NOMO-1 treated with dmso at 0.1 percent for 144 hours (cell line): Measurements from ENCODE around the gene TSPAN14.
"Not testable (repeated sequence)": the region's sequence is repeated elsewhere in the genome, so short reads cannot be mapped to it uniquely, and the experiment has no call there.

Source experiments
- DNase-seq: peaks from one replicate; lab custom pipeline; 2025; ENCODE audit not compliant: unreplicated experiment; lab: John Stamatoyannopoulos, UW

Gene TSPAN14

DNA sequence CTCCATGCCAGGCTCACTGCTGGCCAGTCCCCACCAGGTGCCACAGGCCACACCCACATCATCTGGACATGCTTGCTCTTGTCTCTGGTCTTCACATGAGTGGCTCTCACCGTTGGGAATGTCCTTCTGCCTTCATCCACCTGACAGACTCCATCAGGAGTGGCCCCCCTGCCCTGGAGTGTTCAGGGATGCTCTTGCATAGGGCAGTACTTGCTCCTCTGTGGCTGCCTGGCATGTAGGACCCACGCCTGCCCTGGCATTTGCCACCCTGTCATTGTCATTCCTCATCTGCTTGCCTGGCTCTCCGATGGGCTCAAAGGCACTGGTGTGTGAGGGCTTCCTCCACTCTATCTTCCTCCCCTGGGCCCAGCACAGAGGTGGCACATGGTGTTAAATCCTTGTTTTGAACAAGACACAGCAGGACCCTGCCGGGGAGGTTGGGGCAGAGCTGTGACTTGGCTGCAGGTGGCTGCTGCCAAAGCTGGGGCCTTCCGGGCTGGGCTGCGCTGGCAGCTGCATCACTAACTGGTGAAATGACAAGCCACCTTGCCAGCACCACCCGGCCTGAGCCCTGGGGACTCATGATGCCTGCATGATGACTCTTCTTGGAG, 85.4 kb downstream of the TSPAN14 start:
- no peak for DNase-seq

- DNase-seq = no peak
These were observed 86.0 kb downstream of the TSPAN14 start for GRCh38 chr10:80540136-80540535.

GRCh38 chr10:80540618-80540980, 86.5 kb downstream of the TSPAN14 start:
- no peak for DNase-seq

DNA sequence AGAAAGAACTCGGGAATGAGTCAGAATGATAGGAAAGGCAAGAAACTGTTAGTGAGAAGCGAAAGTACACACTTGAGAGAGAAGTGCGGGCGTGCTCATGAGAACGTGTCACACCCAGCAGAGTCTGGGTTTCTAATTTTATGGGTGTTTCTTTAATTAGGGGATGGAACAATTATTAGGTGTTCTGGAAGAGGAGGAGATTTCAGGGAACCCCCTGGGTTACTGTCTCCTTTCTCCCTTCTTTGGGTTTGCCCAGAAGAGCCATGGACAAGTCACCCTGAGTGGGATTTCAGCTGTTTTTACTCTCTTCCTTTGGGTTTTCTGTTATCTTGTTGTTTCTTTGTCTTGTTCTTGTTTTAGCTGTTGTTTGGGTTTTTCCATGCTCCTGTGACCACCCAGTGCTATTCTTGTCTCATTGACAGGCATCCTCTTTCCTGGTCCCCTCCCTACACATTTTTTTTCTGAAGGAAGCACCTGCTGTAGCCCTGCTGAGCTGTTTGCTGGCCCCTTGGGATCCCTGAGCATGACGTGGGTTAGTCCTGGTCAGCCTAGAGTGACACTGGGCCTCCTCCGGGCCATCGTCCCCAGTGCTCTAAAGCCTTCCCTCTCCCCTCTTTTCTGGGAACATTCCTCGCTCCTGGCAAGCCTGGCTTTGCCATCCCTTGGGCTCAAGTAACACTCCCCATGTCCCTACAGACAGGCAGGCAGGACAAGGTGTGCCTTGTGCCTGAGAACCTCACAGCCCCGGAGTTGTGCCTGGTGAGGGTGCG, 87.1 kb downstream of the TSPAN14 start:
- no peak for DNase-seq

GRCh38 chr10:80542053-80542452, 87.9 kb downstream of the TSPAN14 start:
- no peak for DNase-seq

GRCh38 chr10:80542652-80543318, 88.7 kb downstream of the TSPAN14 start:
- no peak for DNase-seq

GRCh38 chr10:80543319-80543672, 89.2 kb downstream of the TSPAN14 start:
- not testable (repeated sequence) for DNase-seq

DNA sequence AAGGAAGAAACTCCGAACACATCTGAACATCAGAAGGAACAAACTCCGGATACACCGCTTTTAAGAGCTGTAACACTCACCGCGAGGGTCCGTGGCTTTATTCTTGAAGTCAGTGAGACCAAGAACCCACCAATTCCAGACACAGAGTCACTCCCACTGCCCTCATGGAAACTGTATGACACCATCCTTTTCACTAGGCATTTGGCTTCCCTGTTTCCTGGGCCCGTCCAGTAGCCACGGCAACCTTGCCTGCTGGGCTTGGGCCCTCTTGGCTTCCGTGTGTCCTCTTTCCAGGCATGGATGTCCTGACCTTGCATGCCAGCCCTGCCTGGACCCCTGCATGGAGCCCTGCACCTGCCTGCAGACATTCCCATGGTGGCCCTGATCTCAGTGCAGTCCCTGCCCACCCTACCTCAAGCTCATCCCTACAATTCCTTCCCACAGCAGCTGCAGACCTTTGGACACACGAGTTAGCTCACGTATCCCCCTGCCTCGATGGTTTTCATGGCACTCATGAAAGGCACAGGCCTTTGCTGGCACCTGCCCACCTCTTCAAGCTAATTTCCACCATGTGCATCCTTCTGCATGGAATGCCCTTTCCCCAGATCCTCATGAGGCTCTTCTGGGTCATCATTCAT, 90.3 kb downstream of the TSPAN14 start:
- no peak for DNase-seq

DNA sequence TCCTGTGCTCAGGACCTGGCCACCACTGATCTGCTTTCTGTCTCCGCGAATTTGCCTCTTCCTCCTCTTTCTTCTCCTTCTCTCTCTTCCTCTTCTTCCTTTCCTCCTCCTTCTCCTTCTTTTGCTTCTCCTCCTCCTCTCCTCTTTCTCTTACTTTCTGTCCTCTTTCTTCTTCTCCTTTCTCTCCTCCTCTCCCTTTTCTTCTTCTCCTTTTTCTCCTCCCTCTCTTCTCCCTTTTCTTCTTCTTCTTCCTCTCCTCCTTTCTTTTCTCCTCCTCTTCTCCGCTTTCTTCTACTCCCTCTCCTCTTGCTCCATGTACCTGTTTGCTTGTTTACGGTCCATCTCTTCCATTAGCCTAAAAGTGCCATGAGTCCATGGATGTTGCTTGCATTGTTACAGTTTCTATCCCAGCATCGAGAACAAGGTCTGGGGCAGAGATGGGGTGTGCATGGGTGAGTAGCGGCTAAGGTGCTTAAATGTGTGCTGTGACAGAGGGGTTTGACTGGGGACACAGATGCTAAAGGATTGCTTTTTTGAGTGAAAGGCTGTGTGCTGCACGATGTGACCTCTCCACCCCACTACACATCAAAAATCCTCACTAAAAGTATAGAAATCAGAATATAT, 91.3 kb downstream of the TSPAN14 start:
- DNase-seq = no peak

DNA sequence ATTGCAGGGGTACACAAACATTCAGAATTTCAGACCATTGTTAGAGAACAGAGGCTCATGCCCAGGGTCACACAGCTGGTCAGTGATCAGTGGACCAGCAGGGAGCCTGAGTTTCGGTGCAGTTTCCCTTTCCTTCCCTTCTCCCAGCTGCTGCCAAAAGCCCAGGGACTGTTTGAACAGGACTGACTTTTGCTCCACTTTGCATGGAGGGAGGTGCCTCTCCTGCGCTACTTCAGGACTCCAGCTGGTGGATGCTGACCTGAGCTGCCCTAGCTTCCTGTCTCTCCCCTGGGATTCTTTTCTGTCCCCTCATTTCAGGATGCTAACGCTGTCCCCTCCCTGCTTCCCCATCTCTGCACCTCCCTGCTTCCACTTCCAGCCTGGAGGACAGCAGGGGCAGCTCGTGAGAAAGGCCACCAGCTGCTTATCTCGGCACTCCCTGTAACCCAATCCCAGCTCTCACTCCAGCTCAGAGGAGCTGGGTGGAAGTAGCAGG, 98.1 kb downstream of the TSPAN14 start:
- no peak for DNase-seq

GRCh38 chr10:80553436-80553835, 99.3 kb downstream of the TSPAN14 start:
- DNase-seq = no peak

DNA sequence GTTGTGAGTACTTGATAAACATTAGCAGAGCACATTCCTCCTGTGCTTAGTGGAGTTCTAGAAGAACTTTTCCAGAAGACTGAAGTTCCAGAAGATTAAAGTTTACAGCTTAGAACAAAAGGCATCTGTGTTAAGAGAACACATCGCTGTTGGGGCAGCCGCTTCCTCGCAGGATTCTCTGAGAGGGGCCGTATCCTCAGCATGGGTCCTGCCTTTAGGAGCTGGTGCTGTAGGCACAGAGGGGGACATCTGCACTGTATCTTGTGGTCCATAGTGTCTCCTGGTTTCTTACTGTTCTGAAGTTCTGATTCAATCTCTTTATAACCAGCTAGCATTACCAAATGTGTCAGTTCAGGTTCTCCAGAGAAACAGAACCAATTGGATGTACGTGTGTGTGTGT, 99.9 kb downstream of the TSPAN14 start:
- DNase-seq = no peak

GRCh38 chr10:80555415-80555814, 101.3 kb downstream of the TSPAN14 start:
- DNase-seq = no peak

DNA sequence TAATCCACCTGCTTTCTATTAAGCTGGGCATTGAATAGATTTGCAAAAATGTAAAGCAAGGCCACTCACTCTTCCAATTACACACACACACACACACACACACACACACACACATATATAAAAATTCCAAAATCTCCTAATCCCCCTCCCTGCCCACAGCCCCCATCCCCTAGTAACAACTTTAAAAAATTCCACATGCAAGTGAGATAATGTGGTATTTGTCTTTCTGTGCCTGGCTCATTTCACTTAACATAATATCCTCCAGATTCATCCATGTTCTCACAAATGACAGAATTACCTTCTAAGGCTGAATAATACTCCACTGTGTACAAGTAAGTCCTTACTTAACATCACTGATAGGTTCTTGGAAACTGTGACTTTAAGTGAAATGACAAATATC, 107.8 kb downstream of the TSPAN14 start:
- no peak for DNase-seq

DNA sequence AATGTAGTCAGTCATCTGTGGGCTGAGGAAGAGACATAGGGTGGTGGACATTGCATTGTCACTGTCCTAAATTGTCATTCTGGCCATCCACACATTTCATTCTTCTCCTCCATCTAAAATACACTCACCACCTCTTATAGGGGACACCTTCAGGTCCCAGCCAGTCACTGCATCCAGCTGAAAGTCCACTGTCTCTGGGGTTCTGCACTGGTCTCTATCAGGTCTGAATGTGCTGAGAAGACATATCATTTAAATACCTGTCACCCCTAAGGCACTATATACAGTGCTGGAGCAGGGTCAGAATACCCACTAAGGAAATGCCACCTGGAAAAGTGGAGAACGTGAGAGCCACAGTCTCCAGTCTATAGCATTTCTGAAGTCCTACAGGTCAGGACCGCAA, 113.2 kb downstream of the TSPAN14 start:
- no peak for DNase-seq

GRCh38 chr10:80569131-80569895, 115.2 kb downstream of the TSPAN14 start:
- no peak for DNase-seq

- no peak for DNase-seq
These were observed 117.2 kb downstream of the TSPAN14 start for GRCh38 chr10:80571352-80571751.

- no peak for DNase-seq
These were observed 125.2 kb downstream of the TSPAN14 start for GRCh38 chr10:80579181-80579763.

- DNase-seq = no peak
These were observed 125.9 kb downstream of the TSPAN14 start for GRCh38 chr10:80579849-80580637.
